Measurements from ENCODE around the gene EFCAB11.
"Not testable (repeated sequence)": the region's sequence is repeated elsewhere in the genome, so short reads cannot be mapped to it uniquely, and the experiment has no call there.

EFCAB11 gene

DNA sequence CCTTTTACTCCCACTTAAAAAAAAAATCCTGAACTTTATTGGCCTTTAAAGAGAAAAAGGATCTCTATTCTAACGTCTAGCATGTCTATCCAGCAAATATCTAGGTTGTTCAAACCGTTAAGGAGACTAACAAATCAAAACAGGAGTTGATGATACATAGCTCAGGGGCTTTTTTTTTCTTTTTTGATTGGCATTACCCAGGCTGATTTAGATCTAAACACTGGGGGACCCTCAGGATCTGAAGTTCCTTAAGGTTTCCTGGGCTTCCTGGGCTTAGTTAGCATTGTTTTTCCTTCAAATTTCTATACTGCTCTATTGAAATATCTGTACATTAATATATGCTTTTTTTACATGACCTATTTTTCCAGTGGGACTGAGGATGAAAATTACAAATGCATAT lies 42.3 kb downstream of the EFCAB11 start:
- no peak for DNase-seq (ENCODE audit: extremely low read depth in 1 of 2, low read depth in 1 of 2)

DNA sequence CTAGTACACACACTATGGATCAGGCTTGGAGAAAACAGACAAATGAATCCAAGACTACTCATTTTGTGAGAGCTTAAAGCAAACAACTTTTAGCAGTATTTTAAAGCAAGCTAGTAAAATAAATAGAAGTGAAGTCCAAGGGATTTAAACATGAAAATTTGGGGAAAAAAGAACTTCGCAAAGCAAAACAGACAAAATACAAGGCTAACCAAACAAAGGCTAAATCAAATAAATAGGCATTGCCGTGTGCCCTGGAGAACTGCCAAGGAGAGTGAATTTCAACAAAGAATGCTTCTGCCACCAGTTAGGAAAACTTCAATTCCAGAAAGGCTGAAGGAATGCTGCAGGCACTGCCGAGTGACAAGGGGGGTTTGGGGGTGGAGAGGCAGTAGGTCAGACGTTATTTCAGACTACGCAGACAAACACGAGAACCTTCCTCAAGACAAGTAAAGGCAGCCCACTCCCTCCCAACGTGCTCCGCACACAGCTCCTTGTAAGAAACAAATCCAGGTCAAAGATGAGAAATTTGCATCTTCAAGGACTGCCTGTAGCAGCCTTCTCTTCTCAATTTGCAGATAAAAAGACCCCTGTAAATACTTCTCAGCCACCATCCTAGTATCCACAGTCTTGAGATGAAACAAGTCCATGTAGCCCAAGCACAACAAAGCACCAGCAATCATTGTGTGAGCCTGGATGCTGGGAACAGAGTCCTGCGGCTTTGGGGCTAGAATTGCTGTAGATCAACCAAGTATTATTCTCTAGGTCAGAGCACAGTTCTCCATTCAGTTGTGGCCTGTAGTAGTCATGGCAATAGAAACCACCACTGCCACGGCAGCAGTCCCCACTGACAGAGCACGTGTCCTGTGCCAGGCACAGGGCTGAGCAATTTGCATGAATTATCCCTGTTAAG lies 43.3 kb downstream of the EFCAB11 start:
- DNase-seq (ENCODE audit: extremely low read depth in 1 of 2, low read depth in 1 of 2): no peak

DNA sequence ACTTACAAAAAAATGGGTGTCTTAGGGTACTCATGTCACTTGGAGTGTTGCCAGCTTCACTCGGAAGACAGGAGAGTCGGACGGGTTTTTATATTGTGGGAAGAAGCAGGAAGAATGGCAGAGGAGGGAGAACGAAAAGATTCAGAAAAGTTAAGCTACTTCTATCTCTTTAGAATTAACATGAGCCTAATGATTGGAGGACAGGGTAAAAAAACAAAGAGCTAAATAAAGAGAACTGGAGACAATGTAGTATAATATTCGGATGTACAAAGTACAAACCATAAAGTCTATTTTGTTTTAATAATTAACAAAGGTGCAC lies 43.9 kb downstream of the EFCAB11 start:
- no peak for DNase-seq (ENCODE audit: extremely low read depth in 1 of 2, low read depth in 1 of 2)

DNA sequence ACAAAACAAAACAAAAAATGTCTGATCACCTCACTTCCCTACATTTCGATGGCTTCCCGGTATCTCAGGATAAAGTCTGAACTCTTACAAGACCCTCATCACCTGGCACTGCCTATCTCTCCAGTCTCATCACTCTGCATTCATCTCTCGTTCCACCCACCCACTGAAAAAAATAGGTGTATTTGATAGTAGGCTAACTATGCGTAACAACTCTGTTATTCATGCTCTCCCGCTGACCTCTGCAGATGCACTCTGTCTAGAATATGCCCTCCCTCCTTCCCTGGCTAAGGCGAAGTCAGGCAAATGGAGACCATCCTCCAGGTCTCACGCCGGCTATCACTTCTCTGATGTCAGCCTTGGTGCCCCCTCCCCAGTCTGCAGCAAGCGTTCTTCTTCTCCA lies 44.9 kb downstream of the EFCAB11 start:
- DNase-seq (ENCODE audit: extremely low read depth in 1 of 2, low read depth in 1 of 2): no peak

DNA sequence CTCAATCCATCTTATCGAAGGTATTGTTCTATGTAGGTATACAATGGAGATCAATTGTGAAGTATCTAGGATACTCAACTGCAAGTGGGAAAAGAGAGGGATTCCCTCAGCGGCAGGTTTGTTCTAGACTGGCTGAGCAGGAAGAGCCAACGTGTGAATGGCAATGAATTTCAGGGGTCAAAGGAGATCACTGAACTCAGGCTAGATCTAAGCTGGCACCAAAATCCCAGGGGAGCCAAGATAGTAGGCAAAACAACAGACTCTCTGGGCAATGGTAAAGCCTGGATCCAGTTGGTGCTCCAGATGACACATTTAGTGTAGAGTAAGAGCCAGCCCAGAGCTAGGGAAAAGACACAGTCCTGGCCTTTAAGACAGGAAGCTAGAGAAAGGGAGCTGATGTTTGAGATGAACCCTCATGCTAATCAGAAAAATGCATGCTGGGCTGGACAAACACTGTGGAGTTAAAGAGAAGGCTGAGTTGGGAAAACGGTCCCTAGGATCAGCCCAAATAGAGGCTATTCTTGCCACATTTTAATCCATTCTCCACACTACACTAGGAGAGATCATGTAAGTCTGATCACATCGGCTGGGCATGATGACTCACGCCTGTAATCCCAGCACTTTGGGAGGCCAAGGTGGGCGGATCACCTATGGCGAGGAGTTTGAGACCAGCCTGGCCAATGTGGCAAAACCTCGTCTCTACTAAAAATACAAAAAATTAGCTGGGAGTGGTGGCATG lies 45.6 kb downstream of the EFCAB11 start:
- DNase-seq (ENCODE audit: extremely low read depth in 1 of 2, low read depth in 1 of 2): no peak

DNA sequence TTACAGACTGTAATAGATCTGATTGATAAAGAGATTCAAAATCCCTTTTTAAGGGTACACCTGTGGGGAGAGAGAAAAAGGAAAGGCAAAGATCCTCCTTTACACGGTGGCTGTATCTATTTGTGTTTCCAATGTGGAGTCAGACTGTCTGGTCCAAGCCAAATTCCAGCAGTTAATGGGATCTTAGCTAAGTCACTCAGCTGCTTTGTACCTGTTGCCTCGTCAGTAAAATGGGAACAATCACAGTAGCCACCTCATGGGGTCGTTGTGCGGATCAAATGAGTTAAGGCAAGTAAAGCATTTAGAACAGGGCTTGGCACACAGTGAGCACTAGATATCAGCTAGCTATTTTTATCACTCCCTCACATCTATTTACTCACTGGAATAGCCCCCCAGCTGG lies 46.9 kb downstream of the EFCAB11 start:
- DNase-seq (ENCODE audit: extremely low read depth in 1 of 2, low read depth in 1 of 2): no peak

DNA sequence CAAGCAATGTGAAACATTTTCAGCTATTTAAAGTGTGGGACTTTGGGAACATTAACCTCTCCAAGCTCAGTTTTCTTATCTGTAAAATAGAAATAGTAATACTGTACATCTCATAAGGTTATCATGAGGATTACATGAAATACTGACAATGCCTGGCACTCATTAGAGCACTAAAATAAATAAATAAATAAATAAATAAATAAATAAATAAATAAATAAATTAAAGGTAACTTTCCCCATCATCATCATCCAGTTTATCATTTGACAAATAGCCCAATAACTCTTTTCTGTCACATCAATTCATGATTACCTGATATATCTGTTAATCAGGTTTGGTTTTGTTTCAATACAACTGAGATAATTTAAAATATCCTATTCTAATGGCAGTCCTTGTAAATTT lies 48.5 kb downstream of the EFCAB11 start:
- no peak for DNase-seq (ENCODE audit: extremely low read depth in 1 of 2, low read depth in 1 of 2)

DNA sequence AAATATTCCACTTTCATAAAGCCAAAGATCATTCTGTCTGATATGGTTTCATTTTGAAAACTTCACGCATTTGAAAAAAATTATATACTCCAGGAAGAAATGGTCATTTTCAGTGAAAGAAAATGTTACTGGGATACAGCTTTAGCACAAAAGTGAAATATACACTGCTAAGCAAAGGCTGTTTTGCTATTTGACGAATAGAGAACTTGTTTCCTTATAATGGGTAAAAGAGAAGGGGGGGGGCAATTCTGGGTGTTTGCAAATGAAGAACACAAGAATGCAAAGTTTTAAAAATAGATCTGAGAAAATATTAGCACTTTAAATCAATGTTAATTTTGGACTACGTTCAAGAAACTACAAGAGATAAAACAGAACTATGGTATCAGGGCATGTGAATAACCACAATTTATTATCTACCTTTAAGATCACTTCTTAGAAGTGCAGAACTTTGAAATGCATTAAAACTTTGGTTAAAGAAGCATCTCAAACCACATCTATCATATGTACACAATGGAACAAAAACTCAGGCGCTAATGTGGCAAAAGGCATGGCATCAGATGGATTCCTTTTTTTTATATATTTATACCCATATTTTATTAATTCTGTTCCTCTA lies 51.1 kb downstream of the EFCAB11 start:
- no peak for DNase-seq (ENCODE audit: extremely low read depth in 1 of 2, low read depth in 1 of 2)

DNA sequence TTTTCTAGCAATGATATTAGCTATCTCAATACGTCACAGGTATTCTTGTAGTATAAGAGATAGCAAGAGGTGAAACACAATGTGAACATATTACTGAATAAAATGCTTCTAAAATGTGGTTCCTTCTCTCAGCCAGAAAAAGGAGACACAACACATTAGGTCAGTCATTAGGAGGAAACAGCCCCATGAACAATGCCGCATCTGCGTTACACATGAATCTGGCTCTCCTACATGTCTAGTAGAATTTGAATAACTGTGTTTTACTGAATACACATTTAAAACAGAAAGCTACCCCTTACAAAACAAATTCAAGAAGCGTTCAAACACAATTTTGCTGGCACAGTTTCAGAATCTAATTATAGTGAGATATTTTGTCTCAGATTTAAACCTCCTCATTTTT lies 51.6 kb downstream of the EFCAB11 start:
- DNase-seq (ENCODE audit: extremely low read depth in 1 of 2, low read depth in 1 of 2): no peak

DNA sequence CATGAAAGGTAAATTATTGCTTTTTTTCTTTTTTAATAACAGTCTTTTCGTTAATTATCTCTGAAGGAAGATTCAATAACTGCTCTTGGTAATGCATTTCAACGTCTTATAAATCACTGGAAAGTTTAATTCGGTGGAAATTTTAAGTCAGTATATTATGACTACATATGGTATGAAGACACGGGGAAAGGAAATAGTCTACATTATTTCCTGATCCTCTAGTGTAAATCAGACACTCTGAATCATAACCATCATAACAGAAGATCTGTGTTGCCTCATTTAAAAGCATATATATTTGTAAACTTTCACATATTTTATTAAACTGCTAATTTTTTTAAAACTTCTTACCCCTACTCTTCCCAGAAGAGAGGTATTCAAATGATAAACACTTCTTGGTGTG lies 53.7 kb downstream of the EFCAB11 start:
- no peak for DNase-seq (ENCODE audit: extremely low read depth in 1 of 2, low read depth in 1 of 2)

DNA sequence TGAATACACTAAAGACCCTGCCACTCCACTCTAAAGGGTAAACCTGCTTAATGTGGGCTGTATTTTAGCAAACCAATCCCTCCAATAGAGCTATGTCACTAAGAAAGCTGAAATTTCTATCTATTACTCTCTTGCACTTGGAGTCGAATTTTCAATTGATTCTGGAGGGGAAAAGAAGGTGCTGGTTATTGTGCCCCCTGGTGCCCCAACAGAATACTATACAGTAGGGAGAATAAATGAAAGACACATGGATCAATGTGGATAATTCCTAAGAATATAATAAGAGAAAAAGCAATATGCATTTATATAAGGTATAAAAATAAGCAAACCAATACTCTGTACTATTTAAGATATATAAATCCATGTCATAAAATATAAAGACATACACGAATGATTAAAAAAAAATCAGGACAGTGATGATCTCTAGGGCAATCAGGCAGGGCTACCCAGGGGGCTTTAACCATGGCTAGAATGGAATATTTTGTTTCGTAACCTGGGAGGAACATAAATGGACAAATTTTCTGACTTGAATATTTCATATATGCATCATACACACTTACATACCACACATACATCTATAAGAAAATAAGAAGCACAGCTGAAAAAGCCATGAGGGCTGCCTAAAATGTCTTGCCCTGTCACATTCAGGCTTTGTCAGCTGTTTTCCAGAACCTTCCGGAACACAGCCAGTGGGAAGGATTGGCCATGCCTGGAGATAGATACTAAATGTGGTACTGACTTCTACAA lies 54.4 kb downstream of the EFCAB11 start:
- DNase-seq (ENCODE audit: extremely low read depth in 1 of 2, low read depth in 1 of 2): peak in 1 of 2 donors; percentile 2

DNA sequence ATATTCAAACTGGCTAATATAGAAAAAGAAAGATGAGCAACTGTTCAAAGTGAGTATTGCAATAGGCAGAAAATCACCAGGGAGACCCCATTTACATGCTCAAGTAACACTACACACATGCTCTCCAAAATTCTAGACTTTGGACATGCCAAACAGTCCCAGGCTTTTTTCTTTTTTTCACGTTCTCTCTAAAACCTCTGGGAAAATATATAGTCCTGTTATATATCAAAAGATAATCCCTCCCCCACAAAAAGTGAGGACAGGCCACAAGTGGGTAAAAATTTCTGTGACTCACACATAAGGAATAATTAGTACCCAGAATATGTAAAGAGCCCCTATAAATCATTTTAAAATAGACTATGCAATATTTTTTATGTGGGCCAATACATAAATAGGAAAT lies 55.2 kb downstream of the EFCAB11 start:
- no peak for DNase-seq (ENCODE audit: extremely low read depth in 1 of 2, low read depth in 1 of 2)

DNA sequence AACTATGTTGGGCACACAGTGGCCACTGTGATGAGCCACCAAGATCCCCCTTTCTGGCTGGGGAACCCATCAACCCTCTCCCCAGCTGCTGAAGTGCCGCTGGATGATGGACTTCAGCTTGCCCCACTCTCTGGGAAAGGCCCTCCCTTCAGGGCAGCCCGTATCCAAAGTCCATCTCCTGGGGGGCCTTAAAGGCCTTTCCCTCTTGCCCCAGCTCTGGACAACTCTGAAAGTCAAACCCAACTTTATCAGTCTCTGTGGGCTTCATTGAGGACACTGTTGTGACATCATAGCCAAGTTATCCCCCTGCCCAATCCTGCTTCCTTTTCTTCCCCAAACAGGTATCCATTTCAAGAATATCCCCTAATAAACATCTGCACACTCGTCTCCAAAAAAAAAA lies 61.1 kb downstream of the EFCAB11 start:
- DNase-seq (ENCODE audit: extremely low read depth in 1 of 2, low read depth in 1 of 2): not testable (repeated sequence)

DNA sequence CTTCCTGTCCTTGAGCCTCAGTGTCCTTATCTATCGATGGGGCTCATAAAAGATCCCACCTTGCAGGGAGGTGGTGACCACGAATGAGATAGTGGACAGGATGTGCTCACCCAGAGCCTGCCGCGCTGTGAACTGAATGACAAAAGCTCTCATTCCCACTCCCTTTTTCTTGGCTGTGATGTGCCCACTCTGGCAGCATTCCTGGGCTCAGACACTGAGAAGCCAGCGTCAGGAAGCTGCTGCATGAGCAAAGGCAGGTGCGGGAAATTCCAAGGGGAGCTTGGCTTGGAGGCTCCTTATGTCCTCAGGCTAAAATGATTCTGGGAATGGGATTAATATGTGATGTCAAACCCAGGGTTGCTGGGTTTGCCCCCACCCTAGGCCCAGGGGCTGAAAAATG lies 61.6 kb downstream of the EFCAB11 start:
- no peak for DNase-seq (ENCODE audit: extremely low read depth in 1 of 2, low read depth in 1 of 2)

DNA sequence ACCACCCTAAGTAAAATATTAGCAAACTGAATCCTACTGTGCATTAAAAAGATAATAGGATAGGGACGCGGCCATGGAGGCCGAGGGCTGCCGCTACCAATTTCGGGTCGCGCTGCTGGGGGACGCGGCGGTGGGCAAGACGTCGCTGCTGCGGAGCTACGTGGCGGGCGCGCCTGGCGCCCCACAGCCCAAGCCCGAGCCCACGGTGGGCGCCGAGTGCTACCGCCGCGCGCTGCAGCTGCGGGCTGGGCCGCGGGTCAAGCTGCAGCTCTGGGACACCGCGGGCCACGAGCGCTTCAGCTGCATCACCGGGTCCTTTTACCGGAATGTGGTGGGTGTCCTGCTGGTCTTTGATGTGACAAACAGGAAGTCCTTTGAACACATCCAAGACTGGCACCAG lies 62.8 kb downstream of the EFCAB11 start:
- not testable (repeated sequence) for DNase-seq (ENCODE audit: extremely low read depth in 1 of 2, low read depth in 1 of 2)

DNA sequence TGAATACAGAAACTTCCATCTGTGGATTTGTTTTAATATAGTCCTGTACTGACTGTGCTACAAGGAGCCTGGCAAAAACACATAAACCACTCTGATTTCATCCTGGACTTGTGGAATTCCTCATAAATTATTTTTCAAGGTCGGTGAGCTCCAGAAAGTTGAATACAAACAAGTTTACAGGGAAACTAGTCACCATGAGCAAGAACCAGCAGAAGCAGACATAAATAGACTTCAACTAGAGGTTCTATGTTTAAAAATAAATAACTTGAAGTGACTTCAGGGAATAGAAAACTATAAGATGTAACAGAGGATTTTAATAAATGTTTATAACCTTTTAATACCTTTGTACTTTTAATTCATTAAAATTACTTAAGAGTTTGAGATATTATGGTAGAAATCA lies 63.5 kb downstream of the EFCAB11 start:
- DNase-seq (ENCODE audit: extremely low read depth in 1 of 2, low read depth in 1 of 2): no peak

DNA sequence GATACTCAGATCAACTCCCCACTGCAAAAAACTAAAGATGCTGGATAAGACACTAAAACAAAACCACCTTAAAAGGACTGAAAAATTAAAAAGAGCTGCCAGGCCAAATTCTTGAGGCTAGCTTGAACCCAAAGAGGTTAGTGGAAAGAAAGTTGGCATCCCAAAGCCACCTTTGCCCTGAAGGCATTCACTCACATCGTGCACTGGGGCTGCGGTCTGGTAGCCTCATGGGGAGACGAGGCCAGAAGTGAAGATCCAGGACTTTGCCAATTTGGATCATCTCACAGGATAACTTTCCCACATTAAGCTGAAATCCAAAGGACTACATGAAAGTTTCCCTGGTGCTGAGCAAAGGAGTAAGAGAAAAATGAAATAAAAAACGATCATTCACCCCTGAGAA lies 63.9 kb downstream of the EFCAB11 start:
- no peak for DNase-seq (ENCODE audit: extremely low read depth in 1 of 2, low read depth in 1 of 2)

DNA sequence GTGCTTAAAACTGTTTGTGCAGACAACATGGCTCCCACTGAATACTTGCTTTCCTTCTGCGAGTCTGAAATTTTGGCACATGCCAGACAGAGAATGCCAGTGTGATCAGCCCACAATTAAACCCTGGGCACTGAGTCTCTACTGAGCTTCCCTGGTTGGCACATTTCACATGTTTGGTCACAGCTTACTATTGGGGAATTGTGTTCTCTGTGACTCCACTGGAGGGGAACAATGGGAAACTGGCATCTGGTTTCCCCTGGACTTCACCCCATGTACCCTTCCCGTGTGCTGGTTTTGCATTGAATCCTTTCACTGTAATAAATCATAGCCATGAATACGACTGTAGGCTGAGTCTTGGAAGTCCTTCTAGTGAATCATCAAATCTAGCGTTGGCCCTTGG lies 64.9 kb downstream of the EFCAB11 start:
- DNase-seq (ENCODE audit: extremely low read depth in 1 of 2, low read depth in 1 of 2): no peak

DNA sequence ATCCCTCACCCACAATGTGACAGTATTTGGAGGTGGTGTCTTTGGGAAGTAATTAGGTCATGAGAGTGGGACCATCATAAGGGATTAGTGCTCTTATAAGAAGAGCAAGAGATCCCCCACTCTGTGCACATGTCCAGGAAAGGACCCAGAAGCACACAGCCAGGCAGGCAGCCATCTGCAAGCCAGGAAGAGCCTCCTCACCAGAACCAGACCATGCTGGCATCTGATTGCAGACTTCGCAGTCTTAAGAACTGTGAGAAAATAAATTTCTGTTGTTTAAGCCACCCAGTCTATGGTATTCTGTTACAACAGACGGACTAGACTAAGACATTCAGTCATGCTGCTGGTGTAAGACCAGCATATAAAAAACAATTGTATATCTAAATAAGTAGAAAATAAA lies 69.8 kb downstream of the EFCAB11 start:
- no peak for DNase-seq (ENCODE audit: extremely low read depth in 1 of 2, low read depth in 1 of 2)

DNA sequence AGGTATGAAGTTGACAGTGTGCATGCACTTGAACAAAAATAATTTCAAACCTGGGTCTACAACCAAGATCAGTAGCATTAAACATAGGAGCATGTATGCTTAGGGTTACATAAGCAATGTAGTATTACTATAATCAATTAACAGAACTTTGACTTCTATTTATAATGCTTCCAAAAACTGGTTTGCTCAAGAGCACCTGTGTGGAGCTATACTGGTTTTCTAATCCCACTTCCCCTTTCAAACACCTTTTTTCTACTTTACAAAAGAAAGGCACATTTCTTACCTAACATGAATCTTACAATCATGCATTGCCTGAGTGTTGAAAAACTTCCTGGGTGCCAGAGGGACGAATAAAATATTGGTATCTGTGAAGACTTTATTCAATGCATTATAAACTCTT lies 72.7 kb downstream of the EFCAB11 start:
- no peak for DNase-seq (ENCODE audit: extremely low read depth in 1 of 2, low read depth in 1 of 2)

DNA sequence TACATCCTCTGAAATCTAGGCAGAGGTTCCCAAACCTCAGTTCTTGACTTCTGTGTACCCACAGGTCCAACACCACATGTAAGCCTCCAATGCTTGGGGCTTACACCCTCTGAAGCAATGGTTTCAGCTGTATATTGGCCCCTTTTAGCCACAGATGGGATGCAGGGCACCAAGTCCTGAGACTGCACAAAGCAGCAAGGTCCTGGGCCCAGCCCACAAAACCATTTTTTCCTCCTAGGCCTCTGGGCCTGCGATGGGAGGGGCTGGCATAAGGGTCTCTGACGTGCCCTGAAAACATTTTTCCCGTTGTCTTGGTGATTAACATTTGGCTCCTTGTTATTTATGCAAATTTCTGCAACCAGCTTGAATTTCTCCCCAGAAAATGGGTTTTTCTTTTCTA lies 80.4 kb downstream of the EFCAB11 start:
- DNase-seq (ENCODE audit: extremely low read depth in 1 of 2, low read depth in 1 of 2): not testable (repeated sequence)
